Smooth muscle cell of the brain vasculature (primary cell): ENCODE data around the gene COLEC11.

Experiments used
- DNase-seq: peaks from one replicate; pipeline ENCODE4 v3.0.0-alpha.2; 2012; ENCODE audit warnings: low read depth, low spot score

Gene COLEC11

GRCh38 chr2:3672861-3673678 lies 78.2 kb downstream of the COLEC11 start:
- DNase-seq, result no peak

GRCh38 chr2:3674066-3674845 lies 79.3 kb downstream of the COLEC11 start:
- DNase-seq, result no peak

- DNase-seq, result no peak
These were observed 80.8 kb downstream of the COLEC11 start for GRCh38 chr2:3675687-3676086.

- no peak for DNase-seq
These were observed 82.5 kb downstream of the COLEC11 start for GRCh38 chr2:3677436-3677835.

GRCh38 chr2:3678212-3678611 lies 83.3 kb downstream of the COLEC11 start:
- DNase-seq, result no peak

- no peak for DNase-seq
These were observed 84.3 kb downstream of the COLEC11 start for GRCh38 chr2:3679180-3679579.

GRCh38 chr2:3679616-3680393 lies 84.9 kb downstream of the COLEC11 start:
- DNase-seq, result no peak

- DNase-seq, result no peak
These were observed 85.8 kb downstream of the COLEC11 start for GRCh38 chr2:3680548-3681345.

- DNase-seq, result no peak
These were observed 86.7 kb downstream of the COLEC11 start for GRCh38 chr2:3681625-3682024.

- DNase-seq, result no peak
These were observed 87.9 kb downstream of the COLEC11 start for GRCh38 chr2:3682811-3683210.

GRCh38 chr2:3683748-3684454 lies 89.0 kb downstream of the COLEC11 start:
- DNase-seq, result no peak

GRCh38 chr2:3689998-3690748 lies 95.3 kb downstream of the COLEC11 start:
- no peak for DNase-seq

GRCh38 chr2:3692375-3692774 lies 97.5 kb downstream of the COLEC11 start:
- no peak for DNase-seq
